B cell (primary cell): ENCODE measurements around the gene DDX27. TPM values are rescaled to one million over a fixed set of nuclear protein-coding genes. Genes with fewer than 3 reads are reported as not detected.

Experiments
- ATAC-seq: fragments of 200-7000 bp; cut with Tn5 transposase; one replicate; pipeline ENCODE4 v1.10.0; 2021; ENCODE audit warnings: low read depth, mild to moderate bottlenecking, moderate number of reproducible peaks, moderate library complexity
- CTCF ChIA-PET: fragments of 350-600 bp; sonication (Branson Sonifier 250); formaldehyde crosslinking; loops from one replicate; lab custom pipeline; 2021; ENCODE audit warnings: antibody characterized with exemption, inconsistent platforms; lab: Charles Lee
- POLR2A ChIA-PET: fragments of 350-600 bp; sonication (Branson Sonifier 250); formaldehyde crosslinking; loops from one replicate; lab custom pipeline; 2021; ENCODE audit warnings: antibody characterized with exemption; lab: Charles Lee
- DNase-seq: peaks from one replicate; pipeline ENCODE4 v3.0.0; 2013
- H2AFZ ChIP-seq: 2 replicates; pipeline ENCODE4 v1.6.1; 2012; ENCODE audit warnings: mild to moderate bottlenecking, low read depth, low read length; ENCODE audit not compliant: insufficient read depth, poor library complexity, severe bottlenecking
- H3K27ac ChIP-seq, 2 donors: 1 replicate in 1 of 2; 2 replicates in 1 of 2; pipeline ENCODE4 v1.5.1; 2012 to 2013; ENCODE audit warnings: low read length in 2 of 2, mild to moderate bottlenecking in 2 of 2, moderate library complexity in 1 of 2
- H3K27me3 ChIP-seq, 4 experiments: fragments of 200-600 bp in 1 of 4; sonication (generic) in 1 of 4; replicated peaks in 1 of 4; 1 replicate in 2 of 4; 2 replicates in 2 of 4; pipeline versions ENCODE4 v1.6.1 to v1.7.0; 2013 to 2016; ENCODE audit warnings: low read length in 3 of 4, mild to moderate bottlenecking in 2 of 4, mixed read lengths in 1 of 4, moderate library complexity in 1 of 4; ENCODE audit not compliant: insufficient read depth in 4 of 4, control insufficient read depth in 3 of 4; ENCODE audit errors: control extremely low read depth in 1 of 4
- H3K36me3 ChIP-seq, 2 experiments: replicated peaks in 1 of 2; 1 replicate in 1 of 2; 2 replicates in 1 of 2; pipeline versions ENCODE4 v1.6.1 to v1.7.1; 2013; ENCODE audit warnings: low read length in 1 of 2; ENCODE audit not compliant: insufficient read depth in 2 of 2, control insufficient read depth in 1 of 2; ENCODE audit errors: control extremely low read depth in 1 of 2, extremely low read depth in 1 of 2
- H3K4me1 ChIP-seq, 2 donors: fragments of 200-600 bp in 1 of 2; sonication (generic) in 1 of 2; 1 replicate in 1 of 2; 2 replicates in 1 of 2; pipeline versions ENCODE4 v1.5.1 to v1.6.1; 2013 to 2017; ENCODE audit warnings: low read length in 2 of 2; ENCODE audit not compliant: control insufficient read depth in 2 of 2, insufficient read depth in 2 of 2
- H3K4me2 ChIP-seq: replicated peaks from 2 replicates; pipeline ENCODE3; 2012; ENCODE audit warnings: mild to moderate bottlenecking, low read depth, low read length; ENCODE audit not compliant: poor library complexity, severe bottlenecking
- H3K4me3 ChIP-seq, 5 experiments: fragments of 200-600 bp in 1 of 5; sonication (generic) in 1 of 5; 1 replicate in 3 of 5; 2 replicates in 2 of 5; pipeline versions ENCODE4 v1.5.1 to v1.7.0; 2011 to 2016; ENCODE audit warnings: low read length in 4 of 5, mild to moderate bottlenecking in 4 of 5, low read depth in 2 of 5, control low read depth in 1 of 5, moderate library complexity in 1 of 5; ENCODE audit not compliant: insufficient read depth in 1 of 5; ENCODE audit errors: control extremely low read depth in 1 of 5, extremely low read depth in 1 of 5
- H3K79me2 ChIP-seq: fragments of 200-600 bp; sonication (generic); one replicate; pipeline ENCODE4 v1.6.0; 2016; ENCODE audit warnings: low read length; ENCODE audit not compliant: control insufficient read depth, insufficient read depth
- H3K9ac ChIP-seq: fragments of 200-600 bp; sonication (generic); 2 replicates; pipeline ENCODE4 v1.6.1; 2017; ENCODE audit warnings: mild to moderate bottlenecking, low read length, moderate library complexity
- H3K9me3 ChIP-seq, 3 donors: one replicate each; pipeline versions ENCODE4 v1.6.1 to v1.7.1; 2013; ENCODE audit warnings: low read length in 2 of 3; ENCODE audit not compliant: control insufficient read depth in 2 of 3, insufficient read depth in 1 of 3; ENCODE audit errors: control extremely low read depth in 1 of 3
- H4K20me1 ChIP-seq: 2 replicates; pipeline ENCODE4 v1.6.0; 2012; ENCODE audit warnings: mild to moderate bottlenecking, low read length; ENCODE audit not compliant: insufficient read depth, control insufficient read depth, poor library complexity, severe bottlenecking
- H3K27ac Mint-ChIP-seq: one replicate; pipeline ENCODE4 v1.8.0; 2021; ENCODE audit warnings: mixed read lengths
- H3K27me3 Mint-ChIP-seq: one replicate; pipeline ENCODE4 v1.8.0; 2021; ENCODE audit warnings: mixed read lengths
- H3K4me1 Mint-ChIP-seq: one replicate; pipeline ENCODE4 v1.8.0; 2021; ENCODE audit warnings: mixed read lengths
- H3K4me3 Mint-ChIP-seq: one replicate; pipeline ENCODE4 v1.8.0; 2021; ENCODE audit warnings: mixed read lengths
- H3K9me3 Mint-ChIP-seq: one replicate; pipeline ENCODE4 v1.8.0; 2022; ENCODE audit warnings: mixed read lengths; ENCODE audit not compliant: insufficient read depth
- CTCF ChIP-seq: fragments of 200-600 bp; IDR thresholded peaks from one replicate; pipeline ENCODE4 v1.8.0; 2022; ENCODE audit warnings: antibody characterized with exemption, mild to moderate bottlenecking
- EZH2 ChIP-seq: IDR thresholded peaks from 2 replicates; pipeline ENCODE4 v1.6.1; 2012; ENCODE audit warnings: borderline replicate concordance, low read depth, mild to moderate bottlenecking, moderate library complexity, low read length; ENCODE audit not compliant: insufficient read depth, poor library complexity, severe bottlenecking
- WGBS: methylation state at CpG from one replicate; pipeline ENCODE4 v1.1.5; 2013; ENCODE audit warnings: missing lambda C conversion rate; ENCODE audit not compliant: insufficient coverage; 5-methylcytosine and 5-hydroxymethylcytosine counted together
- intact Hi-C: fragments of 100-400 bp; cut with micrococcal nuclease; formaldehyde crosslinking; loops from one replicate; pipeline ENCODE4 v1.10.0; 2022
- polyA plus RNA-seq: library from polyadenylated mRNA; depleted of rRNA; stranded (reverse); fragments of >200 nt; gene quantifications from 2 replicates; pipeline ENCODE4 v1.2.3, GENCODE V29; 2012
- total RNA-seq, 2 donors: library from RNA; stranded (reverse); fragments of 120-200 nt in 1 of 2; gene quantifications; 1 replicate in 1 of 2; 2 replicates in 1 of 2; pipeline versions ENCODE4 v1.2.3 to v1.2.4, GENCODE V29; 2013 to 2022

Gene DDX27
- total and polyA plus RNA-seq, 2 donors (not counting 1 experiment from before 2014, with no cell fraction given): 55.0 to 74.6 TPM

- H3K4me3 Mint-ChIP-seq: peak overlapping the region; percentile 13
- peak overlapping the region; percentile 28 for H3K27ac Mint-ChIP-seq
- H3K9me3 Mint-ChIP-seq: peaks cover 22% of the 10 kb centered on the region
- Histone ChIP-seq H3K4me3 (no peak overlapping the region), H4K20me1 (peaks cover 49% of the 10 kb centered on the region), H3K9me3 (peaks cover 4 to 42% (median 27%) of the 10 kb centered on the region in 3 donors), H3K27ac (no peak overlapping the region), H3K79me2 (peaks cover 39% of the 10 kb centered on the region), H3K4me2 (no peak overlapping the region), H3K4me1 (peaks cover 0 to 12% of the 10 kb centered on the region in 2 donors), H3K27me3 (no peaks in the 10 kb centered on the region), H3K9ac (no peak overlapping the region), H2AFZ (no peak overlapping the region), H3K36me3 (peaks cover 24 to 68% of the 10 kb centered on the region in 2 experiments)
- DNase-seq (no peak), ATAC-seq (no peak)
- POLR2A ChIA-PET: no interaction called here
- CTCF ChIA-PET: interaction anchor here (1.0 kb wide), 1 partner anchor 44 kb away, joined by 3 read pairs; no protein-coding TSS in a partner anchor
- H3K27me3 Mint-ChIP-seq: no peaks in the 10 kb centered on the region
- H3K4me1 Mint-ChIP-seq: peaks cover 21% of the 10 kb centered on the region
- intact Hi-C loops: no loop called here
- no CpG with 5 or more reads among the region's 1 CpG for WGBS
- TF ChIP-seq EZH2: no peak
- TF ChIP-seq CTCF: no peak
Measured at GRCh38 chr20:49291200-49291599, 72.0 kb downstream of the DDX27 start.

- ATAC-seq (no peak), DNase-seq (no peak)
- TF ChIP-seq CTCF (no peak), EZH2 (no peak)
- ChIA-PET POLR2A (no interaction called here), CTCF (no interaction called here)
- Mint-ChIP-seq H3K27ac (peak overlapping the region; percentile 32), H3K27me3 (no peaks in the 10 kb centered on the region), H3K4me3 (no peak overlapping the region), H3K9me3 (peaks cover 17% of the 10 kb centered on the region), H3K4me1 (peaks cover 21% of the 10 kb centered on the region)
- no peak overlapping the region for H3K4me3 ChIP-seq
- H2AFZ ChIP-seq: no peak overlapping the region
- H3K4me1 ChIP-seq: peaks cover 0 to 12% of the 10 kb centered on the region in 2 donors
- H3K9me3 ChIP-seq: peaks cover 3 to 34% (median 18%) of the 10 kb centered on the region in 3 donors
- H3K27me3 ChIP-seq: no peaks in the 10 kb centered on the region
- WGBS: 0% methylated on average over 1 of the region's 3 CpGs
- no peak overlapping the region for H3K4me2 ChIP-seq
- H3K36me3 ChIP-seq: peaks cover 16 to 60% of the 10 kb centered on the region in 2 experiments
- H4K20me1 ChIP-seq: peaks cover 41% of the 10 kb centered on the region
- H3K27ac ChIP-seq: no peak overlapping the region
- H3K79me2 ChIP-seq: peaks cover 31% of the 10 kb centered on the region
- no peak overlapping the region for H3K9ac ChIP-seq
- intact Hi-C loops: no loop called here
Measured at GRCh38 chr20:49292010-49292409, 72.8 kb downstream of the DDX27 start.
